Measurements from ENCODE around the gene ESYT2.
"Not testable (repeated sequence)": the region's sequence is repeated elsewhere in the genome, so short reads cannot be mapped to it uniquely, and the experiment has no call there.

ESYT2 gene

GRCh38 chr7:158854681-158855081, 25.4 kb upstream of the ESYT2 start:
- DNase-seq = no peak

DNA sequence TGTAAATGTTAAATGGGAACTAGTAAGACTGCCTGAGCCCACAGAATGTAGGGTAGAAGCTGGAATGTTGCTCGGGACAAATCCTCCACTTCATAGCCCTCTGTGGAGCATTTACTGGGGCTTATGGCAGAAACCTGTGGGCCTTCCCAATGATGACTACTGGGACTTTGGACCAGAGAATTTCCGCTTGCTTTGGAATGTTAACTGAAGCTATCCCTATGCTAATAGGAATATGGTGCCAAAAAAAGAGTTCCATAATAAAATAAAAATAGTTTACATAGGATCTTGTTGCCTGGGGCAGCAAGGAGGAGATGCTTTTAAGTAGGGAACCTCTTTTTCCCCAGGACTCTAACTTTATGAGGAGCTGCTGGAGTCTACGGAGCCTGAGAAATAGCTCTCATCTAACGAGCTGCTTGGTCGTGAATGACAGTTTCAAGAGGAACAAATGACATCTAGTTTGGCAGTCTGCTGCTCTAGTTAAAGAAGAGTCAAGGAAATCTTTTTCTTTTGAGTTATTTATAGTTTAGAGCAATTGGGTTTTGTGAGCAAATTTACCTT, 21.3 kb upstream of the ESYT2 start:
- no peak for DNase-seq

- DNase-seq = no peak
Observed at GRCh38 chr7:158849768-158850544, 20.6 kb upstream of the ESYT2 start.

DNA sequence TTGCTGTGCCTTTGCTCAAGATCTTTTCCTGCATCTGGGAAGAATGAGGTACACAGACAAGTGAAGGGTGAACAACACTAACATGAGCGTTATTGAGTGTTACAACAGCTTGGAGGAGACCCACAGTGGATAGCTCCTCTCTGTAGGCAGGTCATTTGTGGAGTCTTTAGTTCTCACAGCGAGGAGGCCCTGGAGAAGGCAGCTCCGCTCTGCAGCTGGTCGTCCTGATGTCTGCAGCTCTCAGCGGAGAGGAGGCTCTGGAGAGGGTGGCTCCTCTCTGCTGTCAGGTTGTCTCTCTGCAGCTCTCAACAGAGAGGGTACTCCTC, 20.1 kb upstream of the ESYT2 start:
- no peak for DNase-seq

GRCh38 chr7:158847451-158847866, 18.1 kb upstream of the ESYT2 start:
- DNase-seq = no peak

DNA sequence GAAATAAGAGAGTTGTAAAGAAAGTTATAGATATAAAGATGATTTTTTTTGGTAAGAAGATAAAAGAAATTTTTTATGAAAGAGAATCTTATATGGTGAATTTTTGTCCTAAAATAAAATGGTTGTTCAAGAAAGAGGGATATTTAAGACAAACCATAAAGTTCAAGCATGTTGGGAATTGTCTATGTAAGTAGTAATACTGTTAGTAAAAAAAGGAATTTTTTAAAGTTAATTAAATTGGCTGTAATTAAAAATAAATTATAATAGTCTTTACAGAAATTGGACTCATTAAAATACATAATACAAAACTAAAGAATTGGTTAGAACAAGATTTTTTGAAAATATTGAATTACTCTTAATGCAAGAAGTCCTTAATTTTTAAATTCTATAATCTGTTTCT, 17.0 kb upstream of the ESYT2 start:
- DNase-seq = no peak

- no peak for DNase-seq
Observed at GRCh38 chr7:158843771-158844170, 14.5 kb upstream of the ESYT2 start.

DNA sequence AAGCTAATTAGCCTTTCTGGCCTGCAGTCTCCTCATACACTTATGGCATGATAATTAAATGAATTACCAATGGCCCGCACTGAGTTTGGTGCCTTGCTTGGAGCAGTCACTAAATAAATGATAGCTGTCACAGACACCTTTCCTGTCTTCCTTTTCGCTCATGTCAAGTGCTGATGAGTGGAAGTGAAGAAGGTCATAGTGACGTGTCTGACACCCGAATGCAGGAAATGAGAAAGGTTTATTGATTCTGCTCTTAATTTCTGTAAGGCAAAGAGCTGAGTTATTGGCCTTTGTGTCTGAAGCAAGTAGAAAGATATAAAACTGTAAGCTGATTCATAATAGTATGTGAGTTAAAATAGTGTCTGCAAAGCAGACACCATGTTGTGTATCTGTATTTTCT, 13.2 kb upstream of the ESYT2 start:
- no peak for DNase-seq

DNA sequence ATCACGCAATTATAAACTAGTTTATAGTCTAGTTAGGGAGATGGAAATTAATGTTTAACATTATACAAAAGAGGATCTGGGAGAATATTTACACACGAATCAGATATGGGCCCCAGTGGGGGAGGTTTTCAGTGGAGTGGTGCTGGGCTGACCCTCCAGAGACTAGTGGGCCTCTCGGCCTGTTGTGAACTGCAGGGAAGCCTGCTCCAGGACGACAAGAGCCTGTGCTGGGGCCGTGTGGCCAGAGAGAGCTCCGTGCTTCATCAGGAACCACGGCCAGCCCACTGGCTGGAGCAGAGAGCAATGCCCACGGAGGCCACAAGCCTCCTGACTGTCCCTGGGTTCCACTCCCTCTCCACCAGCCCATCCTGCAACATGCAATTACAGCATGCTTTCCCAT, 11.3 kb upstream of the ESYT2 start:
- no peak for DNase-seq

GRCh38 chr7:158839177-158839576, 9.9 kb upstream of the ESYT2 start:
- DNase-seq = not testable (repeated sequence)

DNA sequence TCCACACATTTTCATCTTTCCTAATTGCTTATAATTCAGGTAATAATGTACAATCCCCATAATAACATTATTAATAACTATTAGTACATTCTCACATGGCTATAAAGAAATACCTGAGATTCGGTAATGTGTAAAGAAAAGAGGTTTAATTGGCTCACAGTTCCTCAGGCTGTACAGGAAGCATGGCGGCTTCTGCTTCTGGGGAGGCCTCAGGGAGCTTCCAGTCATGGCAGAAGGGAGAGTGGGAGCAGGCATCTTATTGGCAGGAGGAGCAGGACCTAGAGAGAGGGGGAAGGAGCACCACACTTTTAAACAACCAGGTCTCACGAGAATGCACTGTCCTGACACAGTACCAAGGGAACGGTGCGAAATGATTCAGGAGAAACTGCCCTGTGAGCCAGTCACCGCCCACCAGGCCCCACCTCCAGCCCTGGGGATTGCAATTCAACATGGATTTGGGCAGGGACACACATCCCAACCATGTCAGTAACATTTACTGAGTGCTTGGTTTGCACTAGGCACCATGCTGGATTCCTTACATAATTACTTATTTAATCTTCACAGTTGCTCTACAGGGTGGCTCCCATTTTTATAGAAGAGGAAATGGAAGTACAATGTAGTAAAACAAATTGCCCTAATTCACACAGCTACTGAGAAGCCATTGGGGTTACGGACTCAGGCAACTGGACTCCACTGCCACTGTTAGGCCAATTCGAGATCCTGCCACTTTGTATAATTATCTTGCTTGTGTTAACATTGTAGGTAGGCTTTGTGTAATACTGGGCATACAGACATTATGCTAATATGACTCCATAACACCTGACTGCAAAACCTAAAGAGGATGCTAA, 8.7 kb upstream of the ESYT2 start:
- DNase-seq = no peak

DNA sequence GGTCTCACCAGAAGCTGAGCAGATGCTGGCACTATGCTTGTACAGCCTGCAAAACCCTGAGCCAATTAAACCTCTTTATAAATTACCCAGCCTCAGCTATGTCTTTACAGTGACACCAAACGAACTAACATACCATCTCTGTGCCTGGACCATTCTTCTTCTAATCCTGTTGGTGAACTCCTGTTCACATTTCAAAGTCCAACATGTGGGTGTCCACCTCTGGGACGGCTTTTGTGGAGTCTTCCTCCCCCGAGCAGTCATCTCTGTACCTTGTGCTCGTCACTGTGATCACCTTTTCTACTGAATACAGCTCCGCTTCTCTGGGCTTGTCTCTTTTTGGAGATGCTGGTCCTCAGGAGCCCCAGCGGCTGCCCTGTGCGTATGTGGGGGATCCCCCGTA, 7.4 kb upstream of the ESYT2 start:
- DNase-seq = no peak

DNA sequence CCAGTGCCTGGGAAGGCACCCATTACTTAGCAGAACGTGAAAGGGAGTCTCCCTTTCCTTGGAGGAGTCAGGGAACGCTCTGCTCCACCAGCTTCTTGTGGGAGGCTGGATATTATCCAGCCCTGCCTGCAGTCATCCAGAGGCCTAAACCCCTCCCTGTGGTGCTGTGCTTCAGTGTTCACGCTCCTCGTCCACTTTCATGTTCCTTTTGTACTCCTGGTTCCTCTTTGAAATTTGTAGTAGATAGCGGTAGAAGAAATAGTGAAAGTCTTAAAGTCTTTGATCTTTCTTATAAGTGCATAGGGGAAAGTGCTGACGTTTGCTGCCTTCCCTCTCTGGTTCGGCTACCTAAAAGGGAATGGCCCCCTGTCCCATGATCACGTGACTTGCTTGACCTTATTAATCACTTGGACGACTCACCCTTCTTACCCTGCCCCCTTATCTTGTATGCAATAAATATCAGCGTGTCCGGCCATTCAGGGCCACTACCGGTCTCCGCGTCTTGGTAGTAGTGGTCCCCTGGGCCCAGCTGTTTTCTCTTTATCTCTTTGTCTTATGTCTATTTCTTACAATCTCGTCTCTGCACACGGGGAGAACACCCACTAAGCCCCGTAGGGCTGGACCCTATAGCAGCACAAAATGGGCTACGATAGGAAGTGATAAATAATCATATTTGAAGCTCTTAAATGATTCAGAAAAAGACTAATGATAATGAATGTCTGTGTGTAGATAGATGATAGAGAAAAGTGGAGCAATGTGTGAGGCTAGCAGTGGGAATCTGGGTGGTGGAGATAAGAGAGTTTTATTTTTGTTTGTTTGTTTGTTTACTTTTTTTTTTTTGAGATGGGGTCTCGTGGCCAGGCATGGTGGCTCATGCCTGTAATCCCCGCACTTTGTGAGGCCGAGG, 5.8 kb upstream of the ESYT2 start:
- DNase-seq = no peak

- DNase-seq = no peak
Observed at GRCh38 chr7:158832994-158833393, 3.7 kb upstream of the ESYT2 start.

- DNase-seq = no peak
Observed at GRCh38 chr7:158831738-158832091, 2.4 kb upstream of the ESYT2 start.

- DNase-seq = peak in 1 of 2 experiments; percentile 53
Observed at GRCh38 chr7:158830211-158830723, 958 bp upstream of the ESYT2 start.

GRCh38 chr7:158829021-158829341, 328 bp downstream of the ESYT2 start:
- DNase-seq = peak in 1 of 2 experiments; percentile 46

GRCh38 chr7:158828133-158829020, 932 bp downstream of the ESYT2 start:
- DNase-seq = no peak

GRCh38 chr7:158827411-158828132, 1.7 kb downstream of the ESYT2 start:
- DNase-seq = peak; percentile 55 to 68

- DNase-seq = no peak
Observed at GRCh38 chr7:158825628-158826289, 3.5 kb downstream of the ESYT2 start.

DNA sequence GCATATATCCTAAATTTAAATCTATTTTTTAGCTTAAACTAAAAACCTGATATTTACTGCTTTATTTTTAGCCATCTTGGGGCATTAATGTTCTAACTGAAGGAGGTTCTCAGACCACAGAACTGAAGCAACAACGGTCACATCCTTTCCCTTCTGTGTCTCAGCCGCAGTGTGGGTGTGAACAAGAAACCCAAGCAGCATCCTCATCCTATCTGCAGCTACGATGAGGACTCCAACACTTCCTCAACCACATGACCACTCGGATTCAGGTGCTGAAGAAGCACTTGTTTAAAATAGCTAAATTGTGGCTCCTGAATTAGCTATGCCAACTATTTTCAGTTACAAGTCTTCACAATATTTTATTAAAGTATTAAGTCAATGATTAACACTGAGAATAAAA, 5.3 kb downstream of the ESYT2 start:
- peak; percentile 89 to 93 for DNase-seq
